Stromal cell of bone marrow (primary cell): ENCODE measurements around the gene DR1.
A peak's percentile ranks its signal among the peaks of the same experiment; 100 is the strongest.

Experiments
- DNase-seq: peaks from one replicate; pipeline ENCODE4 v3.0.0-alpha.2; 2012; ENCODE audit warnings: low read depth

DR1 gene

GRCh38 chr1:93345633-93346420 lies at the start of gene DR1:
DR1 (plus strand) TSS chr1:93345907; CDS start chr1:93346646, 739 bp downstream.
- peak; percentile 81 for DNase-seq

GRCh38 chr1:93296555-93297154 lies 49.1 kb upstream of the DR1 start:
- no peak for DNase-seq

- no peak for DNase-seq
Observed at GRCh38 chr1:93301131-93301530, 44.6 kb upstream of the DR1 start.

- no peak for DNase-seq
Observed at GRCh38 chr1:93302078-93302477, 43.6 kb upstream of the DR1 start.

- peak; percentile 48 for DNase-seq
Observed at GRCh38 chr1:93304716-93305138, 41.0 kb upstream of the DR1 start.

GRCh38 chr1:93306920-93307319 lies 38.8 kb upstream of the DR1 start:
- DNase-seq: no peak

- DNase-seq: no peak
Observed at GRCh38 chr1:93313026-93313425, 32.7 kb upstream of the DR1 start.

- DNase-seq: no peak
Observed at GRCh38 chr1:93317207-93317606, 28.5 kb upstream of the DR1 start.

- DNase-seq: no peak
Observed at GRCh38 chr1:93317943-93318342, 27.8 kb upstream of the DR1 start.

- DNase-seq: no peak
Observed at GRCh38 chr1:93321720-93322119, 24.0 kb upstream of the DR1 start.

- no peak for DNase-seq
Observed at GRCh38 chr1:93322349-93322748, 23.4 kb upstream of the DR1 start.

- no peak for DNase-seq
Observed at GRCh38 chr1:93323185-93323820, 22.4 kb upstream of the DR1 start.

GRCh38 chr1:93324486-93325464 lies 20.9 kb upstream of the DR1 start:
- peak; percentile 45 for DNase-seq

- DNase-seq: no peak
Observed at GRCh38 chr1:93328809-93329760, 16.6 kb upstream of the DR1 start.

GRCh38 chr1:93330196-93330595 lies 15.5 kb upstream of the DR1 start:
- DNase-seq: no peak

- DNase-seq: no peak
Observed at GRCh38 chr1:93330617-93331016, 15.1 kb upstream of the DR1 start.

GRCh38 chr1:93331412-93331811 lies 14.3 kb upstream of the DR1 start:
- DNase-seq: no peak

- no peak for DNase-seq
Observed at GRCh38 chr1:93332368-93332767, 13.3 kb upstream of the DR1 start.

- DNase-seq: peak; percentile 62
Observed at GRCh38 chr1:93338387-93339146, 7.1 kb upstream of the DR1 start.

GRCh38 chr1:93339171-93339697 lies 6.5 kb upstream of the DR1 start:
- no peak for DNase-seq
